ENCODE measurements around the gene KAT8.
A peak's percentile ranks its signal among the peaks of the same experiment; 100 is the strongest.

The KAT8 gene

GRCh38 chr16:31105677-31106213 is 11.7 kb upstream of the KAT8 start:
- FAIRE-seq: peak; percentile 70
- peak; percentile 64 for DNase-seq (ENCODE audit: extremely low spot score, insufficient read length, low read depth)

- DNase-seq (ENCODE audit: extremely low spot score, insufficient read length, low read depth) (no peak), FAIRE-seq (no peak)
Observed at GRCh38 chr16:31106509-31107464, 10.7 kb upstream of the KAT8 start.

- FAIRE-seq (peak; percentile 76), DNase-seq (ENCODE audit: extremely low spot score, insufficient read length, low read depth) (no peak)
Observed at GRCh38 chr16:31107465-31107867, 10.0 kb upstream of the KAT8 start.

- peak; percentile 89 for FAIRE-seq
Observed at GRCh38 chr16:31108035-31108793, 9.2 kb upstream of the KAT8 start, which contains the start of gene BCKDK. Gene BCKDK, plus strand, starts transcription at chr16:31108386. Its CDS starts 838 bp downstream, at chr16:31109224.

GRCh38 chr16:31108794-31109558 is 8.5 kb upstream of the KAT8 start:
- FAIRE-seq (no peak), DNase-seq (ENCODE audit: extremely low spot score, insufficient read length, low read depth) (no peak)

More at GRCh38 chr16:31108035-31108793, 9.2 kb upstream of the KAT8 start, which contains the start of gene BCKDK:
- peak; percentile 71 for DNase-seq (ENCODE audit: extremely low spot score, insufficient read length, low read depth)

- DNase-seq (ENCODE audit: extremely low spot score, insufficient read length, low read depth) (no peak), FAIRE-seq (no peak)
Observed at GRCh38 chr16:31109622-31110021, 7.8 kb upstream of the KAT8 start.

GRCh38 chr16:31110106-31111034 is 7.1 kb upstream of the KAT8 start:
- FAIRE-seq (no peak), DNase-seq (ENCODE audit: extremely low spot score, insufficient read length, low read depth) (no peak)

GRCh38 chr16:31111881-31112466 is 5.5 kb upstream of the KAT8 start:
- FAIRE-seq: no peak
- DNase-seq (ENCODE audit: extremely low spot score, insufficient read length, low read depth): no peak

- DNase-seq (ENCODE audit: extremely low spot score, insufficient read length, low read depth) (no peak), FAIRE-seq (no peak)
Observed at GRCh38 chr16:31112711-31113110, 4.8 kb upstream of the KAT8 start.

- FAIRE-seq: peak; percentile 90
- DNase-seq (ENCODE audit: extremely low spot score, insufficient read length, low read depth): no peak
Observed at GRCh38 chr16:31113121-31114120, 4.0 kb upstream of the KAT8 start.

- FAIRE-seq (no peak), DNase-seq (ENCODE audit: extremely low spot score, insufficient read length, low read depth) (no peak)
Observed at GRCh38 chr16:31114468-31114867, 3.0 kb upstream of the KAT8 start.

GRCh38 chr16:31118223-31119155 is 1.0 kb downstream of the KAT8 start:
- FAIRE-seq (no peak), DNase-seq (ENCODE audit: extremely low spot score, insufficient read length, low read depth) (no peak)

GRCh38 chr16:31120129-31120528 is 2.7 kb downstream of the KAT8 start:
- FAIRE-seq (no peak), DNase-seq (ENCODE audit: extremely low spot score, insufficient read length, low read depth) (no peak)

- DNase-seq (ENCODE audit: extremely low spot score, insufficient read length, low read depth) (no peak), FAIRE-seq (no peak)
Observed at GRCh38 chr16:31125844-31126243, 8.4 kb downstream of the KAT8 start.

GRCh38 chr16:31127182-31127581 is 9.7 kb downstream of the KAT8 start:
- FAIRE-seq: no peak
- DNase-seq (ENCODE audit: extremely low spot score, insufficient read length, low read depth): no peak
